Stimulated activated CD4-positive, alpha-beta T cell treated with anti-CD3 and anti-CD28 coated beads, TNF-alpha, amount 100 ng/mL, for 4 hours (primary cell): Measurements from ENCODE around the gene RDH5.

Source experiments
- DNase-seq, 3 experiments: peaks; one replicate each; pipeline ENCODE4 v3.0.0-alpha.2; 2020; ENCODE audit warnings: low read depth in 3 of 3

RDH5 gene, protein sequence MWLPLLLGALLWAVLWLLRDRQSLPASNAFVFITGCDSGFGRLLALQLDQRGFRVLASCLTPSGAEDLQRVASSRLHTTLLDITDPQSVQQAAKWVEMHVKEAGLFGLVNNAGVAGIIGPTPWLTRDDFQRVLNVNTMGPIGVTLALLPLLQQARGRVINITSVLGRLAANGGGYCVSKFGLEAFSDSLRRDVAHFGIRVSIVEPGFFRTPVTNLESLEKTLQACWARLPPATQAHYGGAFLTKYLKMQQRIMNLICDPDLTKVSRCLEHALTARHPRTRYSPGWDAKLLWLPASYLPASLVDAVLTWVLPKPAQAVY

DNA sequence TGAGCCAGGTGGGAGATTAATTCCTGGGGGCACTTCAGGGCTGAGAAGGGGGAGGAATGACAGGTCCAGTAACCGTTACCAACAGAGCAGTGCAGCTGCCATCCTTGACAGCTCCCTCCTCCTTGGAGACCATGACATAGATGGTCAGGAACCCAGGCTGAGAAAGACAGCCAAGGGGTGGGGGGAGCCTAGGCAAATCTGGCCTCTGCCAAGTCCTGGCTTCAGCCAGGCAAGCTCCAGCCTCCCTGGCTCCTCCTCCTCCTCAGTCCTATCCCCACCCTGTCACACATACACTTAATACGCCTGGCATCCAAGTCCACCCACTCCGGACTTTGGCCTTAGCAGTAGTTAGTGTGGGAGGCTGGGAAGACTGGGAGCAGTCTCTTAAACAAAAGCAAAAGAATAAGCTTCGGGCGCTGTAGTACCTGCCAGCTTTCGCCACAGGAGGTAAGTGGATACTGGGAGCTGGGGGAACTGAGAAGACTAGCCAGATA, at the start of gene RDH5:
Gene RDH5, plus strand, starts transcription at position 323 of the 494 bp plus-strand sequence. CDS start 792 bp downstream, outside the sequence.
- no peak for DNase-seq

DNA sequence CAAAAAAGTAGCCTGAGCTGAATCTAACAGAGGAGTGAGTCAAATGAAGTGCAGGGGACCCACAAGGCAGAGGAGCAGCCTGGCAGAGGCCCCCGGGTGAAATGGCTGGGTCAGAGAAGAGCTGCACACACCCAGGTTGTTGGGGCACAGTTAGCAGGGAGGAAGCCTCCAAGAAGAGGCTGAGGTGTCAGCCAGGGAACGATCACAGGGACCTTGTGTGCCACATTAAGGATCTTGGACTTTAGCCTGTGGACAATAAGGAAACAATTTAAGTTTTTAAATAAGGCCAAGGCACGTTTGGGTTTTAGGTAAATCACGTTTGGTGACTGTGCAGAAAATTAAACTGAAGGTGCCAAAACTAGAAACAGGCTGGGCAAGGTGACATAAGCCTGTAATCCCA, 48.4 kb upstream of the RDH5 start:
- DNase-seq, result no peak

DNA sequence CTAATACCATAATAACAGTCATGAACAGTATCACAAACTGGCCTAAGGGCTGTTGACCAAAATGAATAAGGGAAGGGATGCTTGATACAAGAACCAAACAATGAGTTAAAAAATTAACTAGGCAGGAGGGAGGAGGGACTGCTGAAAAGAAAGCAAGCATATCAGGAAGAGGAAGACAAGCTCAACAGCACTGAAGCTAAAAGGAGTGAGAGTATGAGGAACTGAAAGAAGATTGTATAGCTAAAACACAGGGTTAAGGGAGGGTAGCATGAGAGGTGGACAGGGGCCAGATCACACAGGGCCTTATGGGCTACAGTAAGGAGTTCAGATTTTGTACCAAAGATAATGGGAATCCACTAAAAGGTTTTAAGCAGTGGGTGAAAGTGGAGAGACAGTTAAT, 46.6 kb upstream of the RDH5 start:
- DNase-seq, result no peak

DNA sequence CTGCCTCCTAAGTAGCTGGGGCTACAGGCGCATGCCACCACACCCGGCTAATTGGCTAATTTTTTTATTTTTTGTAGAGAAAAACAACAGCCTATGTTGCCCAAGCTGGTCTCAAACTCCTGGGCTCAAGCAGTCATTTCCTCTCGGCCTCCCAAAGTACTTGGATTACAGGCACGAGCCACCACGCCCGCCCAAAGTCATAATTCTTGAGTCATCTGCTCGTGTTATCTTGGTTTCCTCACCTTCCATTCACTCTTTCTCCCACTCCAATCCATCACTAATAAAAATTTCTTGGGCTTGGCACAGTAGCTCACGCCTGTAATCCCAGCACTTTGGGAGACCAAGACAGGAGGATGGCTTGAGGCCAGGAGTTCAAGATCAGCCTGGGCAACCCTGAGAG, 44.5 kb upstream of the RDH5 start:
- no peak for DNase-seq

DNA sequence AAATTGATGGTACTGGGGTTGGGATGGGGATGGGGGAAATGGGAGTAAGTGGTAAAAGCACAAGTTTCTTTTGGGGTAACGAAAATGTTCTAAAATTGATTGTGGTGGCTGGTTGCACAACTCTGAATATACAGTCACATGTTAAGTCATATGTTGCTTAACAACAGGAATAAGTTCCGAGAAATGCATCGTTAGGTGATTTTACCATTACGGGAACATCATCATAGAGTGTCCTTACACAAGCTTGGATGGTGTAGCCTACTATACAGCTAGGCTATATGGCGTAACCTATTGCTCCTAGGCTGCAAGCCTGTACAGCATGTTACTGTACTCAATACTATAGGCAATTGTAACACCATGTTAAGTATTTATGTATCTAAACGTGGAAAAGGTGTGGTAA, 43.5 kb upstream of the RDH5 start:
- DNase-seq, result no peak

DNA sequence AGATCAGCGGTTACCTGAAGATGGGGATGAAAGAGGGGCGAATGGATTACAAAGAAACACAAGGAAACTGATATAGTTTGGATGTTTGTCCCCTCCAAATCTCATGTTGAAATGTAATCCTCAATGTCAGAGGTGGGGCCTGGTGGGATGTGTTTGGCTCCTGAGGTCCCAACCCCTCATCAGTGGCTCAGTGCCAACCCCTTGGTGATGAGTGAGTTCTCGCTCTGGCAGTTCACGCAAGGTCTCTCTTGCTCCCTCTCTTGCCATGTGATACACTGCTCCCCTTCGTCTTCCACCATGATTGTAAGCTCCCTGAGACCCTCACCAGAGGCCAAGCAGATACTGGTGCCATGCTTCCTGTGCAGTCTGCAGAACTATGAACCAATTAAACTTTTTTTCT, 40.5 kb upstream of the RDH5 start:
- no peak for DNase-seq

DNA sequence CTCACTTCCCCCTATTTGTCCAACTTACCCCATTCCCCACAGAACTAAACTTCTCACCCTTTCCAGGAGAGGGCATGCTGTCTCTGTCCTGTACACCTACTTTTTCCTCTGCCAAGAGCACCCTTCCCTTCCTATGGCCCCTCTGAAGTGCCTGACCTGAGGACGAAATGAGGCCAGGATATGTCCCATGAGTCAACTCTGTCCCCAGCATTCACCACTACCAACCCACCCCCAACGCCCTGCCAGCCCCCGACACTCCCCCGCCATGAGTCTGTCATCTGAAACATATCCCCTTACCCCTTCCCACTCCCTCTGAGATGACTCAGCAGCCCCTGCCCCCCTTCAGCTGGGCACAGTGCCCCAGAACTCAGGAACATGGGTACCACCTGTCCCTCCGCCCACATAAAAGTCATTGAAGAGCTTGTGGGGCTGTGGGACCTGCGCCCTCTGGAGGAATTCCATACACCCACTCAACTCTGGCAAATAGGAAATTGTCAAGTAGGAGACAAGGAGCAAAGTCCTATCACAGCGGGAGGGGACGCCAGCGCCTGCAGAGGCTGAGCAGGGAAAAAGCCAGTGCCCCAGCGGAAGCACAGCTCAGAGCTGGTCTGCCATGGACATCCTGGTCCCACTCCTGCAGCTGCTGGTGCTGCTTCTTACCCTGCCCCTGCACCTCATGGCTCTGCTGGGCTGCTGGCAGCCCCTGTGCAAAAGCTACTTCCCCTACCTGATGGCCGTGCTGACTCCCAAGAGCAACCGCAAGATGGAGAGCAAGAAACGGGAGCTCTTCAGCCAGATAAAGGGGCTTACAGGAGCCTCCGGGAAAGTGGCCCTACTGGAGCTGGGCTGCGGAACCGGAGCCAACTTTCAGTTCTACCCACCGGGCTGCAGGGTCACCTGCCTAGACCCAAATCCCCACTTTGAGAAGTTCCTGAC, 38.8 kb upstream of the RDH5 start:
- no peak for DNase-seq

DNA sequence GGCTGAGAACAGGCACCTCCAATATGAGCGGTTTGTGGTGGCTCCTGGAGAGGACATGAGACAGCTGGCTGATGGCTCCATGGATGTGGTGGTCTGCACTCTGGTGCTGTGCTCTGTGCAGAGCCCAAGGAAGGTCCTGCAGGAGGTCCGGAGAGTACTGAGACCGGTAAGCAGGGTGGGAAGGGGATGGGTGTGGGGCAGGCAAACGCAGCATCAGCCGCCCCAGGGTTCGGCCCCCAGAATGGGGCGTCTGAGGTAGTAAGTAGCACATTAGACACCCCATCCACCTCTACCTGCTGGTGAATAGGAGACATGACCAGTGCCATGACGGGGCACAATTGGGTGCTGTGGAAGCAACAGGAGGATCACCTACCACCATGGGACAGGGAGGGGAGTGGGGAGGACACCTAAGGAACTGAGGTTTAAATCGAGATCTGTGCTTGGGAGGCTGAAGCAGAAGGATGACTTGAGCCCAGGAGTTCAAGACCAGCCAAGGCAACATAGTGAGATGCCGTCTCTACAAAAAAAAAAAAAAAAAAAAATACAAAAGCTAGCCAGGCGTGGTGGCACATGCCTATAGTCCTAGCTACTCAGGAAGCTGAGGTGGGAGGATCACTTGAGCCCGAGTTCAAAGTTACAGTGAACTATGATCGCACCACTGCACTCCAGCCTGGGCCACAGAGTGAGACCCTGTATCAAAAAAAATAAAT, 38.0 kb upstream of the RDH5 start:
- DNase-seq, result no peak

DNA sequence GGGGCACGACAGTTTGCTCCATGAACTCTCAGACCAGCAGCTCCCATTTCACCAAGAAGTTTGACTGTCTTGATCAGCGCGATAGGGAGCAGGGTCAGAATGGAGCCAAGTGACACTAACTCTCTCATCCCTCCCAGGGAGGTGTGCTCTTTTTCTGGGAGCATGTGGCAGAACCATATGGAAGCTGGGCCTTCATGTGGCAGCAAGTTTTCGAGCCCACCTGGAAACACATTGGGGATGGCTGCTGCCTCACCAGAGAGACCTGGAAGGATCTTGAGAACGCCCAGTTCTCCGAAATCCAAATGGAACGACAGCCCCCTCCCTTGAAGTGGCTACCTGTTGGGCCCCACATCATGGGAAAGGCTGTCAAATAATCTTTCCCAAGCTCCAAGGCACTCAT, 36.5 kb upstream of the RDH5 start:
- DNase-seq, result no peak

DNA sequence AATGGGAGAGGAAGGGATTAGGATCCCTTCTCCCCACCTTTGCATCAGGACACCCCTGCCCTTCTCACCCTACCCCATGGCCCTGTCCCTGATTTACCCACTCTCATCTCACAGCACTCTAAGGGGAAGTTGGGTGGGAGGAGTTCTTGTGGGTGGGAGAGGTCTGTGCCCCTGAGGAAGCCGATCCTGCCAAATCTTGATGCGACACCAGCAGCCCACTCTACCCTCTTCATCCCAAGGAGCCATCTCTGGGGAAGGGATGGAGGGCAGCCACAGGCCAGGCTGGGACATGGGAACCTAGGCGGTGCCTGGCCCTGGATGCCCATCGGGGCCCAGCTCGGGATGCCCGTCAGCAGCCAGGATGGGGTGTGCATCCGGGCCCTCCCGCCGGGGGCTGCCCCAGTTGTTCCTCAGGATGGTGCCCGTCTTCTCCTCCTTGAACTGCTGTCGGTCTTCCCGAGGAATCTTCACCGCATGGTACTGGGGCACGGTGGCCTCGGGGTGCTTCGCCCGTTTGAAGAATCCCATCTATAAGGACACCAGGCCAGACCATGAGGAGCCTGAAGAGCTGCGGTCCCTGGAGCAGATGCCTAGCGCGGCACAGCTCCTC, 35.3 kb upstream of the RDH5 start:
- DNase-seq, result no peak

DNA sequence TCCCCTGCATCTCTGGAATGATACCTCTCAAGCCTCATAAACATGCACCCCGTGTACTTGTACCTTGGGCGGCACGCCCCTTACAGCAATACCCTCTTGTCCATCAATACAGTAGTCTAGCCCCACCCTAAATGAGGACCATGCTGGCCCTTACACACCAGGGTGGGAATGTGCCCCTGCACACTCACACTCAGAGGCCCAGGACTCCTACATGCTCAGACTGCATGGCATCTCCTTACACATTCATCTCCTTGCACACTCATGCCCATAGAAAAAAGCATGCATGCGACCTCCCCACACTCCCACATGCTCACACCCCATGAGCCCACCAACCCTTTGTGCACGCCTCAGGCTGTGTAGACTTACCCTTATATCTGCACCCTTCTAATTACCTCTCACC, 34.5 kb upstream of the RDH5 start:
- no peak for DNase-seq

DNA sequence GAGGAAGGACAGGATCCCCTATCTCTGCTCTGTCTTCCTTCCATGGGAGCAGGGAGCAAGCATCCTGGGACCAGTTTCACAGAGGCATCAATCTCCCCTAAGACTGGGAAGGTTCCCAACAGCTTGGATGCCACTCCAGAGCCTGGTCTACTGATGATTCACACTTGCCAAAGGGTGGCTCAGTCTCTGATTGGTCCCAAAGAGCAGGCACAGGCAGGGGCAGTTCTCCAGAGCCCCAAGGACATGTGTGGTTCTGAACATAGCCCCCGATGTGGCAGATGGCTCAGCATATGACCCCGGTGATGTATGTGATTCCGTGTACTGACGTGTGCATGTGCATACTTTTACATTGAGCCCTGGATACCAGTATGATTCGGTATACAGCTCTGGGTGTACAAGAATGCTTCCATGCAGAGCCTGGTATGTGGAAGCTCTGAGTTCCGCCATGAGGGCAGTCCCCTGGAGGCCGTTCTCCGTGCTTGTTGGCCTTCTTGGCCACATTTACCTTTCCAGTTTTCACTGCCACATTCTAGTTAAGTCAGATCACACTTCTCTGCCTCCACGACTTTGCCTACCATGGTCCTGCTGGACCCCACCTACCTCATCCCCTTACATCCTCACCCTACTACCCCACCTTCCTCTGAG, 33.7 kb upstream of the RDH5 start:
- DNase-seq, result no peak

DNA sequence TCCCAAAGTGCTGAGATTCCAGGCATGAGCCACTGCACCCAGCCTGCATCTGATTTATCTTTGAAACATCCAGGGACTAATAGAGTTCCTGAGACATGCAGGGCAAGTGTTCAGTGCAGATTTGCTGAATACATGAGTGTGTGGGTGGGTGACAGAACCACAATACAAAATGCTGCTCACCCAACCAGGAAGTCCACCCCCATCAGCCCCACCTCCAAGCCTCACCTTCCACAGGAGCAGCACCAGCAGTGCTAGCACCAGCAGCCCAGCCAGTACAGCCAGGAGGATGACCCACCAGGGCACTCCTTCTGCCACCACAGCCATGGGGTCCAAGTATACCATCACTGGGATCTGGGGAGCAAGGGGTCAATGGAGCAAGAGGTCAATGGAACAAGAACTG, 32.4 kb upstream of the RDH5 start:
- peak in 1 of 3 experiments; percentile 8 for DNase-seq

DNA sequence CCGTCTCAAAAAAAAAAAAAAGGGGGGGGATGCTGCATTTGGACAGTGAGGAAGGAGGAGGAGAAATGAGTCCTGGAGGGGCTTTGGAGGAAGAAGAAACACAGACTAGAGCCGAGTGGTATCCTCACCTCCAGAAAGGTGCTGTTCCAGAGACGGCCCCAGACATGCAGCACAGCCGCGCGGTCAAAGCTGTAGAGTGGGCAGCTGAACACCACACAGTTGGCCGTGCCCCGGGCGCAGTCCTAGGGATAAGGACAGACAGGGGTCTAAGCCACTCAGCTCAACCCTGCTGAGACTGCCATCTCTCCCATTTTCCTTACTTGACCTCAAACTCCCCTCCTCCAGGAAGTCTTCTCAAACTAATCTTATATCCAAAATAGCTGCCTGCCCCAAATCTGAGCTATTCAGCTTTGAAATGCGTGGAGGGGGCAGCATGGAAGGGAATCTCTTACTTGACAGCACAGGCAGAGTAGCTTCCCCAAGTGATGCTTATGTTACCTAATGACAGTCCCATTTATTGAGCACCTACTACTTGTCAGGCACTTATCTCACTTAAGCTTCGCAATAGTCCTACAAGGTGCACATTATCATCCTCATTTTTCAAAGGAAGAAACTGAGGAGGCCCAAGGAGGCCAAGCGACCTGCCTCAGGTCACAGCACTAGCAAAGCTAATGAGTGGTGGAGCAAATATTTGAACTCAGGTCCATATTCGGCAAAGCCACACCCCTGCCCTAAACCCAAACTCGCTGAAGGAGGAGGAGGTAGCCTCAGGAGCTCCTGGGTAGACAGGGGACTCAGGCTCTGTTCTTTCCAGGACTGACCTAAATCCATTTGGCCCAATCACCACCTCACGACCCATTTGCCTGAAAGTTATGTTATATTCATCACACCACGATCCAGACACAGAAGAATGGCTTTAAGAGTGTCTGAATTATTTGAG, 31.2 kb upstream of the RDH5 start:
- DNase-seq, result no peak

DNA sequence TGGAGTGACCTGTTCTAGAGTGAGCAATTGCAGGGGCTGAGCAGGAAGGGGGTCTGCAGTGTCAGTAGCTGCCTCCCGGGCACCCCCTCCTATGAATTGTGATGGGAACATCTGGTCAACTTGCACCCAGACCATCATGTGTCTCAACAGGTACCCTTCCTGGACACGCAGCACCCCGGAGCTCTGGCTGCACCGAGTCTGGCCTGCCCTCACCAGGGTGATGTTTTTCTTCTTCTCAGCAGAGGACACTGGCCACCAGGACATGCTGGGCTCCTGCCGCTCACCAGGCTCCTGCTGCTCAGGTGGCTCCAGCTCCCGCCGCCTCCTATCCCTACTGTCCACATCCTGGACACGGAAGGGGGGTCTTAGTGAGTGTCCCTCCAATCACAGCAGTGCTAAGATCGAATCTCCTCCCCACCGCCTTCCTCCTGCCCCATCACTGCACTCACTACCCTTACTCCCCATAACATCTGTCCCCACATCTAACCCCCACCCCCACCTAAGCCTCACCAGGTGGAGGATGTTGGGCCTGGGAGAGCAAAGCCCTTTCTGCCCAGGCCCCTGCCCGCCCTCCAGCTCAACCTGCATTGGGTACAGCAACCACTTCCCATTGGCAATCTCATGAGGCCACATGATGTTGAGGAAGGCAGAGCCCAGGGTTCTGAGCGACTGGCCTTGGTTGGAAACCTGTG, 27.4 kb upstream of the RDH5 start:
- DNase-seq, result no peak

DNA sequence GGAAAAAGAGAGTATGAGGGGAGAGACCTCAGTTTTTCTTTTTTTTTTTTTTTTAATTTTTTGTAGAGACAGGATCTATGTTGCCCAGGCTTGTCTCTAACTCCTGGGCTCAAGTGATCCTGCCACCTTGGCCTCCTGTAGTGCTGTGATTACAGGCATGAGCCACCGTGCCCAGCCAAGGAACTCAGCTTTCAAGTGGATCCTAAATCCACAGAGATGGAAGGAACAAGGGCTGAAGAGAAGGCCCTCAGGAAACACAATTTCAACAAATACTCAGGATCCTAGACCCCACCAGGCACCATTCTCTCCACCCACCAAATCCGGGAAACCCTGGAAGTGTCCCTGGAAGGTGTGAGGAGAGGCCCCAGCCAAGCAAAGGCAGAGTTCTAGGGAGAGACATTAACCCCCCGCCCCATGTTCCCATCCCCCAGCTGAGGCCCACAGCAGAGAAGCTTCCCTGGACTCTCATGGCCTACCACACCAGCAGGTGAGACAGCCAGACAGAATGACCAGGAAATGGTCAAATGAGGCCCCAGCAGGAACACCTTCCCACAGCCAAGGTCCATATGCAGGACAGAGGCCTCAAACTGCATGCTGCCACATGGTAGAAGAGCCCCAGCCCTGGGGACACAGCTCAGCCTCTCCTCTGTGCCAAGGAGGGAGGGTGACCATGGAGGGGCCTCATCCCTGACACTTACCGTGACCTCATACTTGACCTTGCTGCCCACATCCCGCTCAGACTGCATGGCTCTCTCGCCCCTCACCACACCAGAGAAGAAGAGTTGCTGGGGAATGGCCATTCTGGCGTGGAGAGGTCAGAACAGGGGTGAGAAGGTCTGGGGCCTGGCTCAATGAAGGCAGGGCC, 26.6 kb upstream of the RDH5 start:
- no peak for DNase-seq

DNA sequence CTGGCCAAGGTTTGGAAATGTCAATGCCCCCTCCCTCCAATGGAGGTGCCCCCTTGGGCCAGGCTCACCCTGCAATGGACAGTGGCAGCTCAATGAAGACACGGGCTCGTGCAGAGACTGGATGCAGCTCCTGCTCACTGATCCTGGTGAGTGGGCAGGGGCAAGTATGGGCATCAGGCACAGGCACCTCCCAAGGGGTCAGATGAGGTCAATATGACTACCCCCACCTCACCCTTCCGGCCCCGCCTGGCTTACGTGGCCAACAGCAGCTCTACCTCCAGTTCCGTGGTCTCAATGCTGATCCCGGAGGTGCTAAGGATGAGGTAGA, 26.0 kb upstream of the RDH5 start:
- DNase-seq, result no peak

DNA sequence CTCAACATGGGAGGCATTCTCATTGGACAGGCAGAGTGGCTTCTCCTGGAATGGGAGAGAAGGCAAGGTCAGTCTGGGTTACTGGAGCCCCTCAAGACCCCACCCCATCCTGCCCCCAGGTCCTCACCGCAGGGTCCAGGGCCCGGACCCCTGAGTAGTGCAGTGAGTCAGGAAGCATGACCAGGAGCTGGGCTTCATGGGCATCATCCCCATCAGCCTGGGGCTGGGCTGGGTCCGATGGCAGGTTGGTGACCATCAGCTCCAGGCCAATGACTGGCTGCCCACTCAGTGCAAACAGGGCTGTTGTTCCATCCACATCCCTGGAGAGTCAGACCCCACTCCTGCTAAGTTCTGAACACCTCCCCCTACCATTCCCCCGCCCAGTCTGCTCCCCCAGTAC, 25.5 kb upstream of the RDH5 start:
- DNase-seq, result no peak

DNA sequence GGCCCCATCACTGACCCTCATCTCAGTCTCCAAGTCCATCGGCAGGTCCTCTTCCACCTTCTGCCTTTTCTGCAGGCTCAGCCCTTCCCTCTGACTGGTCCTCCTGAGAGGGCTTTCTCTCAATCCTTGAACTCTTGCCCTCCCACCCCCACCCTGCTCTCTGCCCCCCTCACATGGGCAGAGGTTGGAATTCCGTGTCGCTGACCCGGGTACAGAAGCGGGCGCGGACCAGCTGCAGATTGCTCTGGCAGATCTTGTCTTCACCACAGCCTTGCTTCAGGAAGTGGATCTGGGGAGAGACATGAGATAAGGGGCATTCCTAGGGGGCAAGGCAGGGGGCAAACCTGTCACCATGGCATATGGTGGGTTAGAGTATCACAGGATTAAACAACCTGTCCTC, 24.8 kb upstream of the RDH5 start:
- no peak for DNase-seq
